Mucosa of descending colon (tissue), 3 donors: ENCODE results near the gene SPTBN1. TPM values are rescaled to one million over a fixed set of nuclear protein-coding genes. Genes with fewer than 3 reads are reported as not detected.

Source experiments
- ATAC-seq: fragments of 200-7000 bp; cut with Tn5 transposase; one replicate; pipeline ENCODE4 v1.9.1; 2020; ENCODE audit warnings: mild to moderate bottlenecking, moderate library complexity
- DNase-seq, 3 donors: peaks; one replicate each; pipeline ENCODE4 v3.0.0-alpha.2; 2020
- H3K36me3 ChIP-seq: fragments of 200-600 bp; one replicate; pipeline ENCODE4 v1.8.0; 2021; ENCODE audit warnings: low read depth, mild to moderate bottlenecking
- H3K4me1 ChIP-seq: fragments of 200-600 bp; one replicate; pipeline ENCODE4 v1.8.0; 2021; ENCODE audit warnings: low read depth, mild to moderate bottlenecking
- H3K4me3 ChIP-seq: fragments of 200-600 bp; one replicate; pipeline ENCODE4 v1.8.0; 2021; ENCODE audit warnings: mild to moderate bottlenecking
- H3K9me3 ChIP-seq: fragments of 200-600 bp; one replicate; pipeline ENCODE4 v1.8.0; 2021; ENCODE audit warnings: mild to moderate bottlenecking
- CTCF ChIP-seq: fragments of 200-600 bp; IDR thresholded peaks from one replicate; pipeline ENCODE4 v1.8.0; 2022; ENCODE audit warnings: antibody characterized with exemption, mild to moderate bottlenecking
- intact Hi-C, 2 donors: fragments of 100-400 bp; cut with DNase I in 1 of 2; cut with micrococcal nuclease in 1 of 2; formaldehyde crosslinking; loops; one replicate each; pipeline versions ENCODE4 v1.11.0 to v1.11.1; 2022; cut with DNase I, micrococcal nuclease
- total RNA-seq, 3 donors: library from RNA; stranded (reverse); fragmentation: NEBNext Ultra II Directional in 2 of 3; extraction: Animal tissue kit (Norgen Biotek cat#: 25700) in 2 of 3; gene quantifications; one replicate each; pipeline versions ENCODE4 v1.2.1 to v1.2.4, GENCODE V29; 2021 to 2023
- donor health status: DM: no; HTN: no; CAD: no; lungs with moderate emphysema.
- donor health status: DM: no; HTN: no; CAD: no.
- donor health status: DM: no; HTN: yes; CAD: no.

Gene SPTBN1
- total RNA-seq, 3 donors from 2014 or later, result 237 to 396 (median 392) TPM

- Histone ChIP-seq H3K9me3 (no peaks in the 10 kb centered on the region), H3K36me3 (no peaks in the 10 kb centered on the region), H3K4me3 (no peak overlapping the region), H3K4me1 (peaks cover 28% of the 10 kb centered on the region)
- ATAC-seq (no peak), DNase-seq (no peak)
- no peak for TF ChIP-seq CTCF
- intact Hi-C loops, result no loop called here
These were observed 149.7 kb downstream of the SPTBN1 start for GRCh38 chr2:54605836-54606235.

- H3K9me3 ChIP-seq, result no peaks in the 10 kb centered on the region
- no peak overlapping the region for H3K4me3 ChIP-seq
- intact Hi-C loops, result no loop called here
- TF ChIP-seq CTCF, result no peak
- H3K4me1 ChIP-seq, result peaks cover 23% of the 10 kb centered on the region
- peak in 2 of 3 donors; percentile 34 to 38 for DNase-seq
- peak; percentile 37 for ATAC-seq
- H3K36me3 ChIP-seq, result no peaks in the 10 kb centered on the region
These were observed 150.3 kb downstream of the SPTBN1 start for GRCh38 chr2:54606393-54606958.

GRCh38 chr2:54608224-54608623 lies 152.1 kb downstream of the SPTBN1 start:
- intact Hi-C loops, result no loop called here
- Histone ChIP-seq H3K36me3 (no peaks in the 10 kb centered on the region), H3K4me3 (no peak overlapping the region), H3K4me1 (peaks cover 15% of the 10 kb centered on the region), H3K9me3 (no peaks in the 10 kb centered on the region)
- ATAC-seq (no peak), DNase-seq (no peak)
- no peak for TF ChIP-seq CTCF

- no peak for TF ChIP-seq CTCF
- Histone ChIP-seq H3K36me3 (no peaks in the 10 kb centered on the region), H3K4me1 (peaks cover 10% of the 10 kb centered on the region), H3K4me3 (no peak overlapping the region), H3K9me3 (no peaks in the 10 kb centered on the region)
- intact Hi-C loops, result no loop called here
- DNase-seq (no peak), ATAC-seq (no peak)
These were observed 153.1 kb downstream of the SPTBN1 start for GRCh38 chr2:54609241-54609640.

GRCh38 chr2:54609647-54610046 lies 153.5 kb downstream of the SPTBN1 start:
- Histone ChIP-seq H3K4me3 (no peak overlapping the region), H3K36me3 (no peaks in the 10 kb centered on the region), H3K4me1 (peaks cover 8% of the 10 kb centered on the region), H3K9me3 (no peaks in the 10 kb centered on the region)
- no peak for TF ChIP-seq CTCF
- ATAC-seq (peak; percentile 76), DNase-seq (no peak)
- intact Hi-C loops, result no loop called here

- ATAC-seq, result no peak
- no peak for TF ChIP-seq CTCF
- intact Hi-C loops, result no loop called here
- DNase-seq, result no peak
- peaks cover 6% of the 10 kb centered on the region for H3K4me1 ChIP-seq
- no peak overlapping the region for H3K4me3 ChIP-seq
- H3K9me3 ChIP-seq, result no peaks in the 10 kb centered on the region
- H3K36me3 ChIP-seq, result no peaks in the 10 kb centered on the region
These were observed 154.6 kb downstream of the SPTBN1 start for GRCh38 chr2:54610700-54611099.
